ENCODE results near the gene TMEM186. TPM values are rescaled to one million over a fixed set of nuclear protein-coding genes. Genes with fewer than 3 reads are reported as not detected.

TMEM186 gene
- total RNA-seq, 4 donors from 2014 or later: 2.3 to 9.9 (median 6.5) TPM

DNA sequence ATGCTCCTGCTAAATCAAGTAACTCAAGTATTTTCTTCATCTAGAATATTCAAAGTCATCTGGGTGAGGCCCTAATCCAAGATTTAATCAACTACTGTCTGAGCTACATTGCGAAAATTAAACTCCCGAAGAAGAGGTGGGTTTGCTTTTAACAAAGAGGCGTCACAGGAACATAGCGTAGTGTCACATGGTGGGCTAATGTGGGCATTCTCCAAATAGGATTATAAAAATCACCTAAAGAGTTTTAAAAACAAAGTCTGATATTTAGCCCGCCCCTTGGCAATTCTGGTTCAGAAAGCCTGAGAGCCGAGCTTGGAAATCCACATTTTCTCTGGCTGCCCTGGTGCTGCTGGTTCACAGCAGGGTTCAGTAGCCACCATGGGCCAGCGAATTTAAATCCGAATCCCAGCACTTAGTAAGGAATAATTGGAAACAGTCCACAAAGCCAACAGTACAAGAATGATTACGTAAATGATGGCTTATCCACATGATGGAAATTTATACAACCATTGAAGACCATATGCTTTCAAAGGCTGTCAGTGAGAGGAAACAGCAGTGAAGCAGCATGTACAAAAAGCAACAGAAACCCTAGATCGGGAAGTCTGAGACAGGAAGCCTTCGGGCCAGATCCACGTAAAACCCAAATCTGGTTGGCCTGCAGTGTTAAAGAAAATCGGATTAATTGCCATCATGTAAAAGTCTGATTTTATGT, 9.0 kb upstream of the TMEM186 start:
- TF ChIP-seq, protein P1, sequence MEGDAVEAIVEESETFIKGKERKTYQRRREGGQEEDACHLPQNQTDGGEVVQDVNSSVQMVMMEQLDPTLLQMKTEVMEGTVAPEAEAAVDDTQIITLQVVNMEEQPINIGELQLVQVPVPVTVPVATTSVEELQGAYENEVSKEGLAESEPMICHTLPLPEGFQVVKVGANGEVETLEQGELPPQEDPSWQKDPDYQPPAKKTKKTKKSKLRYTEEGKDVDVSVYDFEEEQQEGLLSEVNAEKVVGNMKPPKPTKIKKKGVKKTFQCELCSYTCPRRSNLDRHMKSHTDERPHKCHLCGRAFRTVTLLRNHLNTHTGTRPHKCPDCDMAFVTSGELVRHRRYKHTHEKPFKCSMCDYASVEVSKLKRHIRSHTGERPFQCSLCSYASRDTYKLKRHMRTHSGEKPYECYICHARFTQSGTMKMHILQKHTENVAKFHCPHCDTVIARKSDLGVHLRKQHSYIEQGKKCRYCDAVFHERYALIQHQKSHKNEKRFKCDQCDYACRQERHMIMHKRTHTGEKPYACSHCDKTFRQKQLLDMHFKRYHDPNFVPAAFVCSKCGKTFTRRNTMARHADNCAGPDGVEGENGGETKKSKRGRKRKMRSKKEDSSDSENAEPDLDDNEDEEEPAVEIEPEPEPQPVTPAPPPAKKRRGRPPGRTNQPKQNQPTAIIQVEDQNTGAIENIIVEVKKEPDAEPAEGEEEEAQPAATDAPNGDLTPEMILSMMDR (IDR thresholded peaks at IDR 0.05; ENCODE audit: low read depth): no peak

DNA sequence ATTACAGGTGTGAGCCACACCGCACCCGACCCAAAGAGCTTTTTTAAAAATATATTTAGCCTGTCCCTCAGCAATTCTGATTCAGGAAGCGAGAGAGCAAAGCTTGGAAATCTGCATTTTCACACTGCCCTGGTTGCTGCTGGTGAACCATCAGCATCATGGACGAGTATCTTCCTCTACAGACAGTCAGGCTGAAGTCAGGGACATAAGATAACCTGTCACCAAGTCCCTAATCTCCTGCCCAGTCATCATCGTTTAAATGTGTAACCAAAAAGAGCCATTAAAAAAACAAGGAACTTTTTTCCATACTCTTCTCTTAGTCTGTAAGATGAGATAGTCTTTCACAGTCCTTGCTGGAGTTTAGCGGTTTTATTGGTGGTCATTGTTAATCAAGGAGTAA, 6.9 kb upstream of the TMEM186 start:
- TF ChIP-seq, protein P1 (IDR thresholded peaks at IDR 0.05; ENCODE audit: low read depth): no peak

DNA sequence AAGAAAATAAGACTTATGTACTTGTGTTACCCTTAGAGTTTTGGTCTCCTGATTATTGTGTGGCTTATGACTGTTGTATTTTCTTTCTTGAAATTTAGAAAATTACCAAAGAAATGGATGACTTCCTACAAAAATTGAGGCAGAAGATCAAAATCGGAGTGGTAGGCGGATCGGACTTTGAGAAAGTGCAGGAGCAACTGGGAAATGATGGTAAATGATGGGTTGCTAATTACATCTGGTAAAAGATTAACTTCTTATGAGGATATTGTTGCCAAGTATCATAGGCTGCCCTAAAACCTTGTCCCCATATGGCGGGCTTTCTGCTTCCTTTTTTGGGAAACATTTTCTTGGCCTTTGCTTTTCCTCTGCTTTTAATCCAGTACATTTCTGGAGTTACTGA, 4.3 kb upstream of the TMEM186 start:
- TF ChIP-seq, protein P1 (IDR thresholded peaks at IDR 0.05; ENCODE audit: low read depth): no peak

DNA sequence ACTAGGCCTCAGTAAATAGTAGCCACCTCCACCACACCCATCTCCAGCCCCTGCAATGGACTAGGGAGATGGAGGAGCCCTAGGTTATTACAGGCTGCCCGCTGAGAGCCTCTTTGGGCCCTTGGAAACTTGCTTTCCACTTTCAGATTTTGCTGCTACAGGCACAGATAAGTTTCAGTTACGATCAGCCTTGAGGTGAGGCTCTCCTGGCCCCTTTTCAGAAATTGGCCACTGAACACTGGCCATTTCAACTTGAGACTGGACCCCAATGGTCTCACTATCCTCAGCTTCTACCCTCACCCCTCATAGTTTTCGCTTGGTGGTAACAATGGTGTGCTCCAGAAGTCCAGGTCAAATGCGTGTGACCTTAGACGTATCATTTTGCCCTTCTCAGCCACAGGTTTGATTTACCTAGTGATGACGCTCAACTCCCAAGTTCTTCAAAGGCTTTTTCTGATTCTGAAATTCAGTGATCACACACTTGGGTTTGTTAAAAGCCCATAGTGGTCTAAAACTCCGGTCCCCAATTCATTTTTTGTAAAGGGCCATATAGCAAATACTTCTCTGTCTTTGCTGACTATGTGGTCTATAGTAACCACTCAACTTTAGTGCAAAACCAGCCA, 1.2 kb upstream of the TMEM186 start:
- TF ChIP-seq, protein P1 (IDR thresholded peaks at IDR 0.05; ENCODE audit: low read depth): no peak

DNA sequence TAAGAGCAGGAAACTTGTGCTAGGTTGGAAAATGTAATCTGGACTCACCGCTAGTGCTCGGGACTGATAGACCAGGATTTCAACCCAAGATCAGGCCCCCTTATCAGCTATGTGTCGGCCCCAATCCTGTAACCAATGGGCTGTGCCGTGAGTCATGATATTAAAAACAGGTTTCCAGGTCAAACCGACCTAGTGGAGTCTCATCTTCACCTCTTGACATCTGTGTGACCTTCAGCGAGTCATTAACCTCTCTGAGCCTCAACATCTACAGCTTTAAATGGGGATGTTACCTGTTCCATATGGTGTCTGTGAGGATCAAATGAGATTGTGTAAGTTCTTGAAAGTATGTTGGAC, 712 bp upstream of the TMEM186 start:
- TF ChIP-seq, protein P1 (IDR thresholded peaks at IDR 0.05; ENCODE audit: low read depth): no peak

DNA sequence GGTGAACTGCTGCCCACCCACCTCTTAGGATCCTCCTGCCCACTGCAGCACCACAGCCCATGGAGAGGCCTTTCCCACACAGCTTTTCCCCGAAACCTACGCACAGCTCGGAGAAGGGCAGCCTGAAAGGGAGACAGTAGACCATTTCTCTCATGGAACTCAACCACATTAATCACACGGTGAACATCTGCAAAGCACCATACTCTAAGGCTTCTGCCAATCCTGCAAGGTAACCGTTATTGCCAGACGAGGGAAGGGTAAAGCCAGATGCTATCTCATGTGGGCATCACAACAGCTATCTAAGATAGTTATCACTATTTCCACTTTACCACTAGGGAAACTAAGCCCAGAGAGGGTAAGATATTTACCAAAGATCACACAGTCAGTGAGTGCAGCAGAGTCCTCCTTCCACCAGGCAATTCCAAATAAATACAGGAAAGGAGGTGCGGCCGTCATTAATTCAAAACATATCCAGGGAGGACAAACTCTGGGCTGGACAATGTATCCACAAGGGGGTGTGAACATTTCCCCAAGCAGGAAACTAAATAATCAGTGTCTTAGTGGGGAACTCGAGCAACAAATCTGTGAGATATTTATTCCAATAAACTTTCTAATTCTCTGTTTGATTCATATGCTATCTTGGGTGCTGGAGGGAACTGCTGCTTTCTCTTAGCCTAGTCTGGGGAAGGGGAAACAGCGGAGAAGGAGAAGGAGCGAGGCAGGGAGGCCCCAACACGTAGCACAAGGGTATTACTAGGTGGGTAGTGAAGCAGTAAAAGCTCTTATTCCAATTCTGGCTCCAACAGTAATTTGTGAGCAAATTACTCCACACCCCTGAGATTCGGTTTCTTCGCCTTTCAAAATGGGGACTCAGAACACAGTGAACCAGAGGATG, 723 bp downstream of the TMEM186 start:
- TF ChIP-seq, protein P1 (IDR thresholded peaks at IDR 0.05; ENCODE audit: low read depth): no peak

DNA sequence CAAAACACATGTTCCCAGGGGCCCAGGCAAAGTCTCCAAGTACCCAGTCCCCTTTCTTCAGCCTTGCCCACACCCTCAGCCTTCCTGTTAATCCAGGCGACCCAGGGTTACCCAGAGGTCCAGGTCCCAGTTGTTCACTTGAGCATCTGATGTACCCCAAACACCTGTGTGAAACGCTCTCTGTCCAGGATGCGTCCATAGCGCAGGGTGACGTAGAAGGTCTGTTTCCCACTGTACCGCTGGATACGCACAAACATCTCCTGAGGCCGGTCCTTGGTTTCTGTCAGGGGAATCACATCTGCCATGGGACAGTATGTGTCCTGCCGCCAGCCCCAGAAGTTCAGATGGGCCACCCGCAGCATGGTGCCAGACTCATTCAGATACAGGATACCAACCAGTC, 1.6 kb downstream of the TMEM186 start:
- TF ChIP-seq, protein P1 (IDR thresholded peaks at IDR 0.05; ENCODE audit: low read depth): no peak

All from subcutaneous adipose tissue (tissue), 4 donors.